ENCODE data around the gene MTG1.
"Not testable (repeated sequence)": the region's sequence is repeated elsewhere in the genome, so short reads cannot be mapped to it uniquely, and the experiment has no call there.

The MTG1 gene

GRCh38 chr10:133420579-133420978 is 26.6 kb downstream of the MTG1 start:
- no peak overlapping the region for H3K4me3 Mint-ChIP-seq
- no peaks in the 10 kb centered on the region for H3K4me1 Mint-ChIP-seq
- H3K36me3 Mint-ChIP-seq (ENCODE audit: low read depth) = peaks cover 23% of the 10 kb centered on the region
- H3K27ac Mint-ChIP-seq = no peak overlapping the region
- peaks cover 6% of the 10 kb centered on the region for H3K27me3 Mint-ChIP-seq (ENCODE audit: low read depth)
- peaks cover 5% of the 10 kb centered on the region for H3K9me3 Mint-ChIP-seq
- TF ChIP-seq, protein P1, sequence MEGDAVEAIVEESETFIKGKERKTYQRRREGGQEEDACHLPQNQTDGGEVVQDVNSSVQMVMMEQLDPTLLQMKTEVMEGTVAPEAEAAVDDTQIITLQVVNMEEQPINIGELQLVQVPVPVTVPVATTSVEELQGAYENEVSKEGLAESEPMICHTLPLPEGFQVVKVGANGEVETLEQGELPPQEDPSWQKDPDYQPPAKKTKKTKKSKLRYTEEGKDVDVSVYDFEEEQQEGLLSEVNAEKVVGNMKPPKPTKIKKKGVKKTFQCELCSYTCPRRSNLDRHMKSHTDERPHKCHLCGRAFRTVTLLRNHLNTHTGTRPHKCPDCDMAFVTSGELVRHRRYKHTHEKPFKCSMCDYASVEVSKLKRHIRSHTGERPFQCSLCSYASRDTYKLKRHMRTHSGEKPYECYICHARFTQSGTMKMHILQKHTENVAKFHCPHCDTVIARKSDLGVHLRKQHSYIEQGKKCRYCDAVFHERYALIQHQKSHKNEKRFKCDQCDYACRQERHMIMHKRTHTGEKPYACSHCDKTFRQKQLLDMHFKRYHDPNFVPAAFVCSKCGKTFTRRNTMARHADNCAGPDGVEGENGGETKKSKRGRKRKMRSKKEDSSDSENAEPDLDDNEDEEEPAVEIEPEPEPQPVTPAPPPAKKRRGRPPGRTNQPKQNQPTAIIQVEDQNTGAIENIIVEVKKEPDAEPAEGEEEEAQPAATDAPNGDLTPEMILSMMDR (IDR thresholded peaks at IDR 0.05; ENCODE audit: unreplicated experiment in 3 of 3) = no peak

DNA sequence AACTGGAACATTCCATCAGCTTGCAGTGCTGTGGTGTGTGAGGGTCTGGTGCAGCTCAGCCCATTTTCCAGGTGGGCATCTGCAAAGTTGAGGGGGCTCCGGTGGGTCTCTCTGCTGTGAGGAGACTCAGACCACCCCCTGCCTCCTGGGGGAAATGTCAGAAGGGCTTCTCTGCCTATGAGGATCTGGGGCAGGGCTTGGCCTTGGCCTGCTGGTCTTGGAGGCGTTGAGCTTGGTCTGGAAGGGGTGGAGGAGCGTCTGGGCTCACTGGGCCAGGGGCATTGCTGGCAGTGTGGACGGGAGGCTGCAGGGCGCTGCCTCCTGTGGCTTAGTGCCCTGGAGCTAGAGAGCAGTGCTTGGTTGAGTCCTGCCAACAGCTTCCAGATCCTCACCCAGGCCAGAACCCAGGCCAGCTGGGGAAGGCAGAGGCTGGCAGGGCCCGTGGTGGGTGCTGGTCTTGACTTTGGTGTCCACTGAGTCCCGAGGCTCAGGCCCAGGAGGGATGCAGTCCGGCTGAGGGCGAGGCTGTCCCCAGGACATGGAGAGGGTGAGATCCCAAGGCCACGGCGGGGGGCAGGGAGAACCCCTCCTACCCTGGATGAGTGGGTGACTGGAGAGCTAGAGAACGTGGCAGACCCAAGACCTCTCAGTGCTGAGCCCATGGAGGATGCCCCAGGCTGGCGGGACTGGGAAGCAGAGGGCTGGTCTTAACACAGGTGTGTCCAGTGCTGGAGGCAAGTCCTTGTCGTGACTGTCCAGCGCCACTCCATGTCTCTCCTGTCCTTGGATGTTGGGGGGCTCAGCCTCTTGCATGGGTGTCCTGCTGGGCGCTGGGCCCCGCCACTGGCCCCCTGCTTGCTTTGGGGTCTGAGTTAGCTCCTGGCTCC is 27.6 kb downstream of the MTG1 start:
- no peak overlapping the region for H3K27ac Mint-ChIP-seq
- H3K36me3 Mint-ChIP-seq (ENCODE audit: low read depth) = peaks cover 15% of the 10 kb centered on the region
- peaks cover 6% of the 10 kb centered on the region for H3K27me3 Mint-ChIP-seq (ENCODE audit: low read depth)
- TF ChIP-seq, protein P1 (IDR thresholded peaks at IDR 0.05; ENCODE audit: unreplicated experiment in 3 of 3) = no peak
- no peaks in the 10 kb centered on the region for H3K4me1 Mint-ChIP-seq
- H3K9me3 Mint-ChIP-seq = no peaks in the 10 kb centered on the region
- peak overlapping the region in 2 of 3 experiments; percentile 37 for H3K4me3 Mint-ChIP-seq

GRCh38 chr10:133422223-133422806 is 28.4 kb downstream of the MTG1 start:
- H3K27ac Mint-ChIP-seq = no peak overlapping the region
- peaks cover 15% of the 10 kb centered on the region for H3K36me3 Mint-ChIP-seq (ENCODE audit: low read depth)
- H3K4me3 Mint-ChIP-seq = peak overlapping the region; percentile 29 to 74 (median 38)
- TF ChIP-seq, protein P1 (IDR thresholded peaks at IDR 0.05; ENCODE audit: unreplicated experiment in 3 of 3) = no peak
- no peaks in the 10 kb centered on the region for H3K4me1 Mint-ChIP-seq
- peaks cover 6% of the 10 kb centered on the region for H3K27me3 Mint-ChIP-seq (ENCODE audit: low read depth)
- no peaks in the 10 kb centered on the region for H3K9me3 Mint-ChIP-seq

DNA sequence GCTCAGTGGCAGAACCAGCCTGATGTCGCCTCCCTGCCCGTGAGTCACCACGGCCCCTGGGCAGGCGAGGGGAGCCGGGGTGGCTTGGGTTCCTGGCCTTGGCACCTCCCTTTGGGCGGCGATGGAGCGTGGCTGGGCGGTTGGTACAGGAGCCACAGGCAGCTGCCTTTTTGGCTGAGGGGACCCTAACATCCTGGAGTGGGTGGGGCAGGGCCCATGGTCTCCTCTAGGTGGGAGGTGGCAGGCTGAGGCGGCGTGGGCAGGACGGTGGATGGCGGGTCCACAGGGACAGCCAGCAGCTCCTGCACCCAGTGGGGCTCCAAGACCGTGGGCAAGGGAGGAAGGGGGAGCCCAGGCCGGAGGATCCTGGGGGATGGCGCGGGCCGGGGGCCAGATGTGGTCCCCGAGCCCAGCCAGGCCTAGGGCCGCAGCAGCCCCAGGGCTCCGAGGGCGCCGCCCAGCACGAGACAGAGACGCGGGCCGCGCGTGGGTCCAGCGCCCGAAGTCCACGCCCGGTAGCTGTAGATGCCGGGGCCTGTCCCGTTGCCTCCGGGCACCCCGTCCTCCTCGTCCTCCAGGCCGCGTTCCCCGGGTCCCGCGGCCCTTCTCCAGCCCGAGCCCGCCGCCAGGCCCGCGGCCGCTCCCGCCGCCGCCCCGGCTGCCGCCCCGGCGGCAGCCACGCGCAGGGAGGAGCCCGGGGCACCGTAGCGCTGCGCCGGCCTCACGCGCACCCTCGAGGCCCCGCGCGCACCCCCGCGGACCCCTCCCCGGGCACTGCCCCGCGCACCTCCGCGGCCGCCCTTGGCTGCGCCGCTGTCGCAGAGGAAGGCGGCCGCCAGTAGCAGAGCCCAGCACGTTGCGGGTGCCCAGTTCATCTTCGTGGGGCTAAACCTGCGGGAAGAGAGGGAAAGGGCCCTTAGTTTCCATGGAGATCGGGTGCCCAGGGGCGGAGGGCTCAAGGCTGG is 29.1 kb downstream of the MTG1 start:
- H3K27me3 Mint-ChIP-seq (ENCODE audit: low read depth) = peaks cover 6% of the 10 kb centered on the region
- TF ChIP-seq, protein P1 (IDR thresholded peaks at IDR 0.05; ENCODE audit: unreplicated experiment in 3 of 3) = no peak
- peak overlapping the region; percentile 65 to 74 (median 73) for H3K4me3 Mint-ChIP-seq
- H3K36me3 Mint-ChIP-seq (ENCODE audit: low read depth) = peaks cover 15% of the 10 kb centered on the region
- no peak overlapping the region for H3K27ac Mint-ChIP-seq
- H3K4me1 Mint-ChIP-seq = no peaks in the 10 kb centered on the region
- H3K9me3 Mint-ChIP-seq = no peaks in the 10 kb centered on the region

- not testable (repeated sequence) for H3K27ac Mint-ChIP-seq; H3K27me3 Mint-ChIP-seq (ENCODE audit: low read depth); H3K36me3 Mint-ChIP-seq (ENCODE audit: low read depth); H3K9me3 Mint-ChIP-seq; H3K4me3 Mint-ChIP-seq; H3K4me1 Mint-ChIP-seq
These were observed 30.1 kb downstream of the MTG1 start for GRCh38 chr10:133424102-133424501.

- not testable (repeated sequence) for H3K4me1 Mint-ChIP-seq; H3K36me3 Mint-ChIP-seq (ENCODE audit: low read depth); H3K27ac Mint-ChIP-seq; H3K9me3 Mint-ChIP-seq; H3K27me3 Mint-ChIP-seq (ENCODE audit: low read depth)
- H3K4me3 Mint-ChIP-seq = peak within 1 kb of the TSS; percentile 60 to 73 (median 65)
These were observed 30.6 kb downstream of the MTG1 start, which contains the start of gene SPRN for GRCh38 chr10:133424601-133425000. TSS of gene SPRN (minus strand) at chr10:133424625. CDS start at chr10:133423681, 944 bp downstream.

GRCh38 chr10:133429571-133429970 is 35.6 kb downstream of the MTG1 start:
- H3K4me3 Mint-ChIP-seq; H3K27me3 Mint-ChIP-seq (ENCODE audit: low read depth); H3K4me1 Mint-ChIP-seq; H3K36me3 Mint-ChIP-seq (ENCODE audit: low read depth); H3K27ac Mint-ChIP-seq: not testable (repeated sequence)
- H3K9me3 Mint-ChIP-seq = peaks cover 12% of the 10 kb centered on the region

- H3K9me3 Mint-ChIP-seq = peaks cover 18% of the 10 kb centered on the region
- H3K27me3 Mint-ChIP-seq (ENCODE audit: low read depth); H3K27ac Mint-ChIP-seq; H3K4me3 Mint-ChIP-seq; H3K4me1 Mint-ChIP-seq; H3K36me3 Mint-ChIP-seq (ENCODE audit: low read depth): not testable (repeated sequence)
These were observed 38.1 kb downstream of the MTG1 start for GRCh38 chr10:133431888-133432613.

GRCh38 chr10:133432789-133433188 is 38.8 kb downstream of the MTG1 start:
- H3K4me1 Mint-ChIP-seq; H3K36me3 Mint-ChIP-seq (ENCODE audit: low read depth); H3K27ac Mint-ChIP-seq; H3K4me3 Mint-ChIP-seq; H3K27me3 Mint-ChIP-seq (ENCODE audit: low read depth): not testable (repeated sequence)
- peaks cover 22% of the 10 kb centered on the region for H3K9me3 Mint-ChIP-seq

Measured in nephron (organoid).